Stomach (tissue), 4 donors: Measurements from ENCODE around the gene PTGDS.

ENCODE experiments used
- CTCF ChIP-seq, 7 experiments: fragments of 450-650 bp in 4 of 7; fragments of 200-600 bp in 3 of 7; sonication (generic) in 3 of 7; IDR thresholded peaks; one replicate each; pipeline ENCODE4 v1.5.1; 2016 to 2019; ENCODE audit warnings: antibody characterized with exemption in 7 of 7, control low read depth in 2 of 7, mild to moderate bottlenecking in 1 of 7
- POLR2AphosphoS5 ChIP-seq, 3 donors: sonication (generic); formaldehyde crosslinking; IDR thresholded peaks; one replicate each; pipeline ENCODE4 v1.6.1; 2016; ENCODE audit warnings: antibody characterized with exemption in 3 of 3

DNA sequence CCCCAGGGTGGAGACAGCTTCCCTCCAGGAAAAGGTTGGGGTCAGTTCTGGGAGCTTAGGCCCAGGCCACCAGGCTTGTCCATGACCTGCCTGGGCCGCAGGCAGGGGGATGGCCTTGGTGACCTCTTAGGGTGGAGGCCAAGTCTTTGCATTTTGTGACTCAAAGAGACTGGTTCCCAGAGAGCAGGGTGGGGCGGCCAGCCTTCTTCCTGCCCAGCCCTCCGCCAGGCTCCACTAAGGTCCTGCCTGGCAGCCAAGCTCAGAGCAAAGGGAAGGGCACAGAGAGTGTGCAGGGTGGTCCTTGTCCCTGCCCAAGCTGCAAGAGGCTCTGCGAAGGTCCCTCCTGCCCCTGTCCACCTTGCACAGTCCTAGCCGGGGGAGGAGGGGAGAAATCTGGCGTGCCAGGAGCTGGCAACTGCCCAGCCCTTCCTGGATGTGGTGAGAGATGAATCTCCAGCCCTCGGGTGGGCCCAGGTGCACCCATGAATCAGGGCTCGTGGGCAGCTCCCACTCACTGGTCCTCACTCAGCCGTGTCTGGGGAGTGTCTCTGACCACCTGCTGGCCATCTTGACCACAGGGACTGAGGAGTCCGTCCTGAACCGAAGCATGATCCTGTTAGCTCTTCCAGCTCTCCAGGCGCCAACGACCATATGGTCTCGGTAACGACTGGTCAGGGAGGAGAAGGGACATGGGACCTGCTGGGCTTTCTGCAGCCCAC is 2.3 kb upstream of the PTGDS start:
- TF ChIP-seq CTCF (IDR thresholded peaks at IDR 0.05) (no peak), POLR2AphosphoS5 (IDR thresholded peaks at IDR 0.05) (no peak)
